DOHH2 (cell line): Measurements from ENCODE around the gene PPFIBP1.
"Not testable (repeated sequence)": the region's sequence is repeated elsewhere in the genome, so short reads cannot be mapped to it uniquely, and the experiment has no call there.

ENCODE experiments used
- H3F3A ChIP-seq: fragments of 200-600 bp; sonication (generic), shearing (Covaris generic); 2 replicates; pipeline ENCODE4 v1.6.0; 2016; ENCODE audit warnings: antibody characterized with exemption, mild to moderate bottlenecking; ENCODE audit not compliant: control insufficient read depth, insufficient read depth
- H3K27ac ChIP-seq: fragments of 200-600 bp; sonication (generic); 2 replicates; pipeline ENCODE4 v1.5.1; 2014; ENCODE audit warnings: low read depth, mild to moderate bottlenecking, low read length, moderate library complexity
- H3K27me3 ChIP-seq: fragments of 200-600 bp; sonication (generic); 2 replicates; pipeline ENCODE4 v1.6.1; 2014; ENCODE audit warnings: mild to moderate bottlenecking, low read length, mixed read lengths; ENCODE audit not compliant: control insufficient read depth
- H3K36me3 ChIP-seq: fragments of 200-600 bp; sonication (generic); 2 replicates; pipeline ENCODE4 v1.6.1; 2014; ENCODE audit warnings: mild to moderate bottlenecking, low read length, moderate library complexity, mixed read lengths; ENCODE audit not compliant: control insufficient read depth
- H3K4me1 ChIP-seq: fragments of 200-600 bp; sonication (generic); 2 replicates; pipeline ENCODE4 v1.6.1; 2014; ENCODE audit warnings: mild to moderate bottlenecking, low read length, mixed read lengths; ENCODE audit not compliant: control insufficient read depth
- H3K4me2 ChIP-seq: fragments of 200-600 bp; sonication (generic); 2 replicates; pipeline ENCODE4 v1.6.0; 2014; ENCODE audit warnings: mild to moderate bottlenecking, low read length, moderate library complexity
- H3K4me3 ChIP-seq: fragments of 200-600 bp; sonication (generic); 2 replicates; pipeline ENCODE4 v1.5.1; 2014; ENCODE audit warnings: mild to moderate bottlenecking, low read length, mixed read lengths
- H3K79me2 ChIP-seq: fragments of 200-600 bp; sonication (generic); 2 replicates; pipeline ENCODE4 v1.6.1; 2014; ENCODE audit warnings: mild to moderate bottlenecking, low read length, mixed read lengths; ENCODE audit not compliant: control insufficient read depth
- H3K9me2 ChIP-seq: fragments of 200-600 bp; sonication (generic); replicated peaks from 2 replicates; pipeline ENCODE4 v1.6.1; 2014; ENCODE audit warnings: mild to moderate bottlenecking, low read length, mixed read lengths; ENCODE audit not compliant: control insufficient read depth
- H3K9me3 ChIP-seq: fragments of 200-600 bp; sonication (generic); 2 replicates; pipeline ENCODE4 v1.6.1; 2014; ENCODE audit warnings: antibody characterized with exemption, low read length, mixed read lengths; ENCODE audit not compliant: control insufficient read depth, insufficient read depth
- H4K20me1 ChIP-seq: fragments of 200-600 bp; sonication (generic); 2 replicates; pipeline ENCODE4 v1.6.0; 2014; ENCODE audit warnings: low read depth, mild to moderate bottlenecking, antibody characterized with exemption, low read length, moderate library complexity; ENCODE audit not compliant: control insufficient read depth, insufficient read depth
- EZH2phosphoT487 ChIP-seq: fragments of 200-600 bp; sonication (generic); IDR thresholded peaks from 2 replicates; pipeline ENCODE4 v1.6.1; 2017; ENCODE audit warnings: borderline replicate concordance, mild to moderate bottlenecking, antibody characterized with exemption, low read length, moderate library complexity, mixed read lengths
- TF ChIP-seq, protein P1 (sequence below): fragments of 200-600 bp; sonication (generic); IDR thresholded peaks from one replicate; pipeline ENCODE4 v1.5.1; 2014; ENCODE audit warnings: antibody characterized with exemption, mild to moderate bottlenecking, low read depth, low read length; ENCODE audit not compliant: poor library complexity, severe bottlenecking

The PPFIBP1 gene

DNA sequence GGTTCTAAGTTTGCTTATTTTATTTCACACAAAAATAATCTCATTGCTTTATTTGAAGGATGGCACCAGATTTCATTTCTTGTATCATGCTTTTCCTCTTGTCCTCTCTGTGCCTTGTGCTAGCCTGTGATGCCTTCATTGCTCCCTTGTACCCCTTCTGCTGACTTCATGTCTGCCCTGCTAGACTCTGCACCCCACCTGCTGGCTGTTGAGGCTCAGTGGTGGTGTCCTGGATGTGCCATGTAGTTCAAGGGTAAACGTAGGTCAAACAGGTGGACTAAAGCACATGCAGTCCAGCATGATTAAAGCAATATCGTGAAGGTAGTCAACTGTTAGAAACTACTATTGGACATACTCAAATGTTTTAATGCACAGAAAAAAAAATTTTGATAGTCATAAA, 208.3 kb downstream of the PPFIBP1 start:
- H3K4me3 ChIP-seq: no peak overlapping the region
- peaks cover 63% of the 10 kb centered on the region for H3K36me3 ChIP-seq
- no peak for TF ChIP-seq EZH2phosphoT487
- TF ChIP-seq, protein P1, sequence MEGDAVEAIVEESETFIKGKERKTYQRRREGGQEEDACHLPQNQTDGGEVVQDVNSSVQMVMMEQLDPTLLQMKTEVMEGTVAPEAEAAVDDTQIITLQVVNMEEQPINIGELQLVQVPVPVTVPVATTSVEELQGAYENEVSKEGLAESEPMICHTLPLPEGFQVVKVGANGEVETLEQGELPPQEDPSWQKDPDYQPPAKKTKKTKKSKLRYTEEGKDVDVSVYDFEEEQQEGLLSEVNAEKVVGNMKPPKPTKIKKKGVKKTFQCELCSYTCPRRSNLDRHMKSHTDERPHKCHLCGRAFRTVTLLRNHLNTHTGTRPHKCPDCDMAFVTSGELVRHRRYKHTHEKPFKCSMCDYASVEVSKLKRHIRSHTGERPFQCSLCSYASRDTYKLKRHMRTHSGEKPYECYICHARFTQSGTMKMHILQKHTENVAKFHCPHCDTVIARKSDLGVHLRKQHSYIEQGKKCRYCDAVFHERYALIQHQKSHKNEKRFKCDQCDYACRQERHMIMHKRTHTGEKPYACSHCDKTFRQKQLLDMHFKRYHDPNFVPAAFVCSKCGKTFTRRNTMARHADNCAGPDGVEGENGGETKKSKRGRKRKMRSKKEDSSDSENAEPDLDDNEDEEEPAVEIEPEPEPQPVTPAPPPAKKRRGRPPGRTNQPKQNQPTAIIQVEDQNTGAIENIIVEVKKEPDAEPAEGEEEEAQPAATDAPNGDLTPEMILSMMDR: peak; percentile 22

DNA sequence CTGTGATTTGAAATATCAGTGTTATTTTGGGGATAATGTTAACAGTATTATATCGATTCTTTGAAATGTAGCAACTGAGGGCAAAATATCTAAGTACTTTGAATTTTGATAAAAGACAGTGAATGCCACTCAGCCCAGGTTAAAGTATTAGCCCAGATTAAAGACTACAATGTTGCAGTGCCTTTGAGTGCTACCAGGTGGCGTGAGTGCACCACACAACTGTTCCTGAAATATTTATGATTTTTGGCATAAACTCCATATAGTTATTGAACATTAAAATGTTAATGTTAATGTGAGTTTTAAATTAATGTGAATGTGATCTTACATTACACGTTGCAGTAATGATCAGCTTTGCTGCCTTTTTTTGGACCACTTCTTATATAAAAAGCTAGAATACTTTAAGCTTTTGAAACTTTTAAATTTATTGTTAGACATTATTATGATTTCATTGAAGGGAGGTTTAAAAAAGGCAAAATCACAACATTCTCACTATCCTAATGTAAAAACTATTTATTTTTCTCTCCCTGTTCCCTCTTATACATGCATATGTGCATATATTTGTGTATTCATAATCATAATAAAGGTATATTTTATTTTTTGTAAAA, 209.1 kb downstream of the PPFIBP1 start:
- Histone ChIP-seq H3K79me2 (no peaks in the 10 kb centered on the region), H3K4me1 (no peaks in the 10 kb centered on the region), H3K27me3 (no peaks in the 10 kb centered on the region), H3K9me3 (no peaks in the 10 kb centered on the region), H3K4me2 (no peak overlapping the region), H3K4me3 (no peak overlapping the region), H3F3A (0 out of 2 replicates have a peak, but pooled peaks cover 3% of the 10 kb centered on the region), H3K27ac (no peak overlapping the region), H3K9me2 (no peaks in the 10 kb centered on the region), H3K36me3 (peaks cover 67% of the 10 kb centered on the region), H4K20me1 (0 out of 2 replicates have a peak, but pooled peaks cover 3% of the 10 kb centered on the region)
- no peak for TF ChIP-seq EZH2phosphoT487
- TF ChIP-seq, protein P1: peak; percentile 76

More for the DNA sequence above, 208.3 kb downstream of the PPFIBP1 start:
- Histone ChIP-seq H4K20me1 (0 out of 2 replicates have a peak, but pooled peaks cover 3% of the 10 kb centered on the region), H3K4me1 (no peaks in the 10 kb centered on the region), H3K4me2 (no peak overlapping the region), H3K27me3 (no peaks in the 10 kb centered on the region), H3K27ac (no peak overlapping the region), H3K9me3 (no peaks in the 10 kb centered on the region), H3K79me2 (peaks cover 4% of the 10 kb centered on the region; the same call in 1 of the 2 replicates), H3F3A (0 out of 2 replicates have a peak, but pooled peaks cover 3% of the 10 kb centered on the region), H3K9me2 (no peaks in the 10 kb centered on the region)

DNA sequence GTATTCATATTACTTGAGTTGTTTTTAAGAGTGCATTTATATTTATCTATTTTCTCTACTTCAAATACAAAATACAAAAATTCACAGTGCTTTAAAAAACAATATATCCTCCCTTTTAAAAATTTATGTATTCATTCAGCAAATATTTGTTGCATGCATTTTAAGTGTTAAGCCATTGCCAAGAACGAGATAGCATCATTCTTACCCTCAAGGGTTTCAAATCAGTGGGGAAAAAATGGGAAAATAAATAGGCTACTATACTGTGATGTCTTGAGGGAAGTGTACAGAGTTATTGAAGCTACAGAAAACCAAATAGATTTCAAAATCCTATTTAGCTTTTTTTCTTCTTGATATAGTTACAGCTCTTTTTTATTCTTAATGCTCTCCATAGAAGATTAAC, 209.8 kb downstream of the PPFIBP1 start:
- no peak for TF ChIP-seq EZH2phosphoT487
- TF ChIP-seq, protein P1: no peak
- peaks cover 70% of the 10 kb centered on the region for H3K36me3 ChIP-seq
- no peaks in the 10 kb centered on the region for H3K4me1 ChIP-seq

DNA sequence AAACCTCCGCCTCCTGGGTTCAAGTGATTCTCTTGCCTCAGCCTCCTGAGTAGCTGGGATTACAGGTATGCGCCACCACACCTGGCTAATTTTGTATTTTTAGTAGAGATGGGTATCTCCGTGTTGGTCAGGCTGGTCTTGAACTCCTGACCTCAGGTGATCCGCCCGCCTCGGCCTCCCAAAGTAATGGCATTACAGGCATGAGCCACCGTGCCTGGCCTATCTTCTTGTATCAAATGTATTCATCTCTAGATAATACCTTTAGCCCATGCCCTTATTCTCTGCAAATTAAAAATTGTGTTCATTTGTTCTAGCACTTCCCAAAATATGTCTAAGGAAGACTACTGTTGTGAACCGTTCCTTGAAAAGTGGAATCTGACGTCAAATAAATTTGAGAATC, 210.3 kb downstream of the PPFIBP1 start:
- not testable (repeated sequence) for H3K4me3 ChIP-seq, H3K9me2 ChIP-seq, H3F3A ChIP-seq, H3K27ac ChIP-seq, H3K4me1 ChIP-seq, H3K9me3 ChIP-seq, H3K79me2 ChIP-seq, H4K20me1 ChIP-seq, H3K27me3 ChIP-seq, H3K4me2 ChIP-seq
- peaks cover 70% of the 10 kb centered on the region for H3K36me3 ChIP-seq

More for the DNA sequence above, 209.8 kb downstream of the PPFIBP1 start:
- no peaks in the 10 kb centered on the region for H3K79me2 ChIP-seq
- no peak overlapping the region for H3K4me2 ChIP-seq
- no peaks in the 10 kb centered on the region for H3K27me3 ChIP-seq
- H4K20me1 ChIP-seq: 0 out of 2 replicates have a peak, but pooled peaks cover 3% of the 10 kb centered on the region
- no peak overlapping the region for H3K27ac ChIP-seq
- H3F3A ChIP-seq: 0 out of 2 replicates have a peak, but pooled peaks cover 3% of the 10 kb centered on the region
- H3K9me3 ChIP-seq: no peaks in the 10 kb centered on the region
- no peak overlapping the region for H3K4me3 ChIP-seq
- no peaks in the 10 kb centered on the region for H3K9me2 ChIP-seq
